Ascending aorta (tissue), 2 donors: Measurements from ENCODE around the gene STRAP. TPM values are rescaled to one million over a fixed set of nuclear protein-coding genes. Genes with fewer than 3 reads are reported as not detected.
A peak's percentile ranks its signal among the peaks of the same experiment; 100 is the strongest.

Experiments used
- DNase-seq, 2 donors: peaks; one replicate each; pipeline ENCODE4 v3.0.0-alpha.2; 2019; ENCODE audit warnings: low spot score in 2 of 2
- H3K27ac ChIP-seq, 2 donors: fragments of 200-600 bp; sonication (generic); one replicate each; pipeline ENCODE4 v1.5.1; 2016 to 2017; ENCODE audit warnings: mild to moderate bottlenecking in 1 of 2
- H3K27me3 ChIP-seq: fragments of 200-600 bp; sonication (generic); one replicate; pipeline ENCODE4 v1.5.1; 2017
- H3K36me3 ChIP-seq, 2 donors: fragments of 200-600 bp; sonication (generic); one replicate each; pipeline ENCODE4 v1.5.1; 2016
- H3K4me1 ChIP-seq, 2 donors: fragments of 200-600 bp; sonication (generic); one replicate each; pipeline ENCODE4 v1.5.1; 2016 to 2017; ENCODE audit warnings: mild to moderate bottlenecking in 1 of 2
- H3K4me3 ChIP-seq, 2 donors: fragments of 200-600 bp; sonication (generic); one replicate each; pipeline ENCODE4 v1.5.1; 2016 to 2017; ENCODE audit warnings: mild to moderate bottlenecking in 1 of 2
- H3K9me3 ChIP-seq, 2 donors: fragments of 200-600 bp; sonication (generic); one replicate each; pipeline ENCODE4 v1.5.1; 2016
- intact Hi-C: fragments of 100-400 bp; cut with DNase I; formaldehyde crosslinking; loops from one replicate; pipeline ENCODE4 v1.15.1; 2023
- total RNA-seq: library from RNA; depleted of rRNA; stranded (reverse); fragments of >200 nt; gene quantifications from one replicate; pipeline ENCODE4 v1.1.0, GENCODE V29; 2016
- TF ChIP-seq, protein P1 (sequence below), 3 experiments: fragments of 200-600 bp in 2 of 3; fragments of 450-650 bp in 1 of 3; sonication (generic) in 2 of 3; IDR thresholded peaks; one replicate each; pipeline ENCODE4 v1.5.1; 2016 to 2019; ENCODE audit warnings: antibody characterized with exemption in 3 of 3, mild to moderate bottlenecking in 1 of 3, moderate library complexity in 1 of 3

Gene STRAP
- total RNA-seq, 1 donor from 2014 or later: 17.1 TPM

DNA sequence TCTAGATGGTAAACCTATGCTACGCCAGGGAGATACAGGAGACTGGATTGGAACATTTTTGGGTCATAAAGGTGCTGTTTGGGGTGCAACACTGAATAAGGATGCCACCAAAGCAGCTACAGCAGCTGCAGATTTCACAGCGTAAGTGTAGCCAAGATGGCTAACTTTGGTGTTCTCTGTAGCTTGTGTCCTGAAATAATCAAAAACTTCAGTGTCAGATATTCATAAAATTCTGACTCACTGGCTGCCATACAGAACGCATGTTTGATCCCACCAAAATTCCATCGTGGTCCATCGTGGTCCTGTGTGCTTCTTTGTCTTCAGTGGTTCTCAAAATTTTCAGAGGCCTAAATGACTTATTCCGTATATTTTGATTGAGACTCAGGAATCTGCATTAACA lies 1.3 kb downstream of the STRAP start:
- peak overlapping the region; percentile 97 for H3K27ac ChIP-seq
- no peak for DNase-seq
- TF ChIP-seq, protein P1, sequence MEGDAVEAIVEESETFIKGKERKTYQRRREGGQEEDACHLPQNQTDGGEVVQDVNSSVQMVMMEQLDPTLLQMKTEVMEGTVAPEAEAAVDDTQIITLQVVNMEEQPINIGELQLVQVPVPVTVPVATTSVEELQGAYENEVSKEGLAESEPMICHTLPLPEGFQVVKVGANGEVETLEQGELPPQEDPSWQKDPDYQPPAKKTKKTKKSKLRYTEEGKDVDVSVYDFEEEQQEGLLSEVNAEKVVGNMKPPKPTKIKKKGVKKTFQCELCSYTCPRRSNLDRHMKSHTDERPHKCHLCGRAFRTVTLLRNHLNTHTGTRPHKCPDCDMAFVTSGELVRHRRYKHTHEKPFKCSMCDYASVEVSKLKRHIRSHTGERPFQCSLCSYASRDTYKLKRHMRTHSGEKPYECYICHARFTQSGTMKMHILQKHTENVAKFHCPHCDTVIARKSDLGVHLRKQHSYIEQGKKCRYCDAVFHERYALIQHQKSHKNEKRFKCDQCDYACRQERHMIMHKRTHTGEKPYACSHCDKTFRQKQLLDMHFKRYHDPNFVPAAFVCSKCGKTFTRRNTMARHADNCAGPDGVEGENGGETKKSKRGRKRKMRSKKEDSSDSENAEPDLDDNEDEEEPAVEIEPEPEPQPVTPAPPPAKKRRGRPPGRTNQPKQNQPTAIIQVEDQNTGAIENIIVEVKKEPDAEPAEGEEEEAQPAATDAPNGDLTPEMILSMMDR (IDR thresholded peaks at IDR 0.05): no peak
- no peaks in the 10 kb centered on the region for H3K9me3 ChIP-seq
- H3K27me3 ChIP-seq: no peaks in the 10 kb centered on the region
- peaks cover 0 to 3% of the 10 kb centered on the region in 2 donors for H3K36me3 ChIP-seq
- H3K4me1 ChIP-seq: peaks cover 3 to 27% of the 10 kb centered on the region in 2 donors
- intact Hi-C loops: no loop called here
- H3K4me3 ChIP-seq: peak overlapping the region; percentile 75 to 85

DNA sequence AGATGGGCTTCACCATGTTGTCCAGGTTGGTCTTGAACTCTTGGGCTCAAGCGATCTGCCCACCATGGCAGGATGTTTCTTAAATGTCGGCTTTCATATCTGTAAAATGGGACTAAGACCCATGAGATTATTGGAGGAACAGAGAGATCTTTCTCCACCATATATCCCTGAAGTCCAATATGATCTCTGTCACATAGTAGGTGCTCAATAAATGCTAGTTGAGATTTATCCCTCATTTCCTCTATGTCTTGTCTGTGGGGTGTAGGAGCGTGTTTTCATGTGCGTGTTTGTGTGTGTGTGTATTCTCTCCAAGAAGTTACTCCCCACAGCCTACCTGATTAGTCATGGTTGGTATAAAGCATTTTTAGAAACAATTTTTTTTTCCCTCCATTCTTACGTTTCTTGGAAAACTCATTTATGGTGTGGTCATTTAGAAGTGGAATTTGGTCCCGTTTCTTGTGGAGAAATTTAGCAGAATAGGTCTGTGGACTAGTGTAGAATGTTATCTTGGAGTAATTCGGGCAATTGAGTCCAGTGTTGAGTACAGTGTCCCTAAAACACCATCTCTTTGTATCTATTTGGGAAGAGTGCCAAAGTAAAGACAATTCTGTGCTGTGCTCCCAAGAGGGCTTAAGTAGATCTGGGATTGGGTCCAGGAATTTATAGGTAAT lies 4.3 kb downstream of the STRAP start:
- Histone ChIP-seq H3K27ac (peak overlapping the region in 1 of 2 donors; percentile 20), H3K4me3 (peak overlapping the region in 1 of 2 donors; percentile 33), H3K27me3 (no peaks in the 10 kb centered on the region), H3K4me1 (peaks cover 3 to 27% of the 10 kb centered on the region in 2 donors), H3K9me3 (no peaks in the 10 kb centered on the region), H3K36me3 (peaks cover 7 to 14% of the 10 kb centered on the region in 2 donors)
- TF ChIP-seq, protein P1 (IDR thresholded peaks at IDR 0.05): no peak
- DNase-seq: no peak
- intact Hi-C loops: no loop called here

DNA sequence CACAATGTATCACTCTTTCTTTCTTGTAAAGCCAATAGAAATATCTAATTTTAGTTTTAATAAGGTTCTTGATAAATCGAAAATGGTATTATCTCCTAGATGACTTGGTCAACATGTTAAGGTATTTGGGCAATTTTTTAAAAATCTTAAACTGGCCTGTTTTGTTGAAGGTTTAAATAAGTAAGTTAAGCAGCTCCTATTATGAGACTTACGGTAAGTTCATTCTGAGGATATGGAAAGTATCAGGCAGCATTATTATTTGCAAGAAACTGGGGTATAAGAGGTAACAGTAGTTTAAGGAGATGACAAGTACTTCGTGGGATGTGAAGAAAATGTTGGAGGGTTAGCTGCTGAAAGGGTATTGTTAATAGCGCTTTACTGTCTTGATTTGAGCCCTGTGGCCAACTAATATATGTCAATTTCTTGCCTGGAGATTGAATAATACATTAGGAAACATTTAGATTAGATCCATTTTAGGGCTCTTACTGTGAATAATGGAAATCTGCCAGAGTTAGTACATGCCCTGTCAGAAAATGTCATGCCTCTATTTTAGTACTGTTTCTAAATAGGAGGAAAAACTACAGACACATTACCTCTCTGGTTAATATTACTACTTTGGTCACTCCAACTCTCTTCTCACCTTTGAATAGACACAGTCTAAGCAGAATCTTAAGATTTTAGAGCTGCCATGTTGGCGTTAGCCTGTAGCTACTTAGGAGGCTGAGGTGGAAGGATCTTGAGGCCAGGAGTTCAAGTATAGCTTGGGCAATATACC lies 5.0 kb downstream of the STRAP start:
- Histone ChIP-seq H3K4me3 (peak overlapping the region in 1 of 2 donors; percentile 33), H3K9me3 (no peaks in the 10 kb centered on the region), H3K27me3 (no peaks in the 10 kb centered on the region), H3K27ac (peak overlapping the region in 1 of 2 donors; percentile 20), H3K4me1 (peaks cover 3 to 27% of the 10 kb centered on the region in 2 donors), H3K36me3 (peaks cover 13 to 19% of the 10 kb centered on the region in 2 donors)
- intact Hi-C loops: no loop called here
- no peak for DNase-seq
- TF ChIP-seq, protein P1 (IDR thresholded peaks at IDR 0.05): no peak

DNA sequence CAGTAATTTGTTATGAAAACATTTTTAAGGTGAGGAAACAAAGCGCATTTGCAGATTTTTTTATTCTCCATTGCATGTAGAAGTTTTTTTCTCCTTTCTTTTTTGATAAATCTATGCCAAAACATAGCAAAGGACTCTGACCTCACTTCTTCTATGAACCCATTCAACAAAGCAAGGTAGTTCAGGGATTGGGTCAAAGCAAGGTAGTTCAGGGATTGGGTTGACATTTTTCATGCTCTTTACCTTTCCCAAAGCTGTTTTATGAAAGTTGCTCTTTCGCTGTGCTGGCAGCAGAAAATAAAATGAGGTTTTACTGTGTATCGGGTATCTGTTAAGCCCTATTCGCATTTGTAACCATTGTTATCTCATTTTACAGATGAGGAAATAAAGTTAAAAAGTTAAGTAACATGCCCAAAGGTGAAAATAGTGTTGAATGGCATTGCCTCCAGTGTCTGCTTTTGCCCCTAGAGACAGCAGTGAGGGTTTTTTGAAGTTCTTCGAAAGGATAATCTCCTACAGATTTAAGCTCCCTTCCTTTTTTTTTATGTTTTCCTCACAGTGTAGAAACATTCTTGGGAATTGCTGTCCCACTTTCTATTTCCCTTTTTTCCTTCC lies 10.6 kb downstream of the STRAP start:
- DNase-seq: no peak
- intact Hi-C loops: no loop called here
- Histone ChIP-seq H3K9me3 (no peaks in the 10 kb centered on the region), H3K36me3 (peaks cover 30 to 43% of the 10 kb centered on the region in 2 donors), H3K27me3 (no peaks in the 10 kb centered on the region), H3K4me1 (no peaks in the 10 kb centered on the region), H3K4me3 (no peak overlapping the region), H3K27ac (no peak overlapping the region)
- TF ChIP-seq, protein P1 (IDR thresholded peaks at IDR 0.05): no peak

DNA sequence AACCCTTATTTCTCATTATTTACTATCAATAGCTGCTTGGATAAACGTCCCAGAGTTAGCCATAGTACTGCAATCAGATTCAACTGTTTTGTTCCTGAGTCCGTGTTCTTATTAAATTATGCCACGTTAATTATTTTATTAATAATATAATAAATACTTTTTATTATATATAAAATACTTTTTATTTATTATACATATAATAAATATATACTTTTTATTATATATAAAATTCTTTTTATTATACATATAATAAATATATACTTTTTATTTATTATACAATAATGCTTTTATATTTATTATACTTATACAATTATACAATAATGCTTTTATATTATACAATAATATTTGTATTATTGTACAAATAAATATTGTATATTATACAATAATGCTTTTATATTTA lies 11.1 kb downstream of the STRAP start:
- no peaks in the 10 kb centered on the region for H3K9me3 ChIP-seq
- H3K4me3 ChIP-seq: no peak overlapping the region
- no peak overlapping the region for H3K27ac ChIP-seq
- H3K4me1 ChIP-seq: no peaks in the 10 kb centered on the region
- TF ChIP-seq, protein P1 (IDR thresholded peaks at IDR 0.05): no peak
- DNase-seq: no peak
- peaks cover 32 to 43% of the 10 kb centered on the region in 2 donors for H3K36me3 ChIP-seq
- no peaks in the 10 kb centered on the region for H3K27me3 ChIP-seq
- intact Hi-C loops: no loop called here
